HCT116 (cell line): ENCODE data around the gene TMEM50A.

Source experiments
- ATF3 ChIP-seq: IDR thresholded peaks from 2 replicates; pipeline ENCODE4 v1.6.1; 2012
- CTCF ChIP-seq, 3 experiments: fragments of 200-600 bp in 1 of 3; sonication (generic) in 1 of 3; IDR thresholded peaks in 2 of 3; conservative IDR thresholded peaks in 1 of 3; 2 replicates each; pipeline ENCODE4 v1.5.1; 2012 to 2017; ENCODE audit warnings: low read depth in 2 of 3, low read length in 2 of 3, antibody characterized with exemption in 1 of 3, borderline replicate concordance in 1 of 3, control low read depth in 1 of 3, mild to moderate bottlenecking in 1 of 3, mixed read lengths in 1 of 3, mixed run types in 1 of 3, moderate library complexity in 1 of 3; ENCODE audit not compliant: insufficient read depth in 1 of 3
- EZH2 ChIP-seq: fragments of 200-600 bp; sonication (generic); IDR thresholded peaks from 2 replicates; pipeline ENCODE4 v1.6.1; 2017; ENCODE audit warnings: antibody characterized with exemption, mixed run types
- POLR2AphosphoS5 ChIP-seq: IDR thresholded peaks from 2 replicates; pipeline ENCODE4 v1.6.1; 2011; ENCODE audit warnings: mild to moderate bottlenecking, low read depth, low read length, moderate library complexity

DNA sequence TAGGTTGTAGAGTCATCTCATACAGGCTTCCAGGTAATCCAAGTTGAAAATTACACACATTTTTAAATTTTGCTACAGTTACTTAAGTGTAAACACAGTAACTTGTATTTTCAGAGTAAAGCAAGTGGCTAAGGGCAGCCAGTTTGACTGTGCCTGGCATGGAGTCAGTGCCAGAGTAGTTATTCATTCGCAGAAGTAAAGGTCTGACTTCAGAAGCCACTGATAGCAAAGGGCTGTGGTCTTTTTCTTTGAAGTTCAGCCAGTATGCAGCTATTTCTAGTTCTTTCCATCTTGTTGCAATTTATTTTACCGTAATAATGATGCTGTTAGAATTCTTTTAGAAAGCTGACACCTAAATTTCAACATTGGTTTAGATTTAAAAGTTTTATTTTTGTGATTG lies 9.4 kb downstream of the TMEM50A start:
- TF ChIP-seq CTCF (IDR thresholded peaks at IDR 0.05 in 2 of 3, conservative IDR thresholded peaks at IDR 0.05 in 1 of 3; ENCODE audit: borderline replicate concordance in 1 of 3, insufficient read depth in 1 of 3, low read depth in 2 of 3, low read length in 2 of 3), result no peak
- no peak for TF ChIP-seq EZH2
- TF ChIP-seq ATF3, result no peak
- no peak for TF ChIP-seq POLR2AphosphoS5
